Upper lobe of left lung (tissue), 6 donors: Measurements from ENCODE around the gene WSCD2. TPM values are rescaled to one million over a fixed set of nuclear protein-coding genes. Genes with fewer than 3 reads are reported as not detected.

Experiments used
- ATAC-seq, 2 donors: fragments of 200-7000 bp; cut with Tn5 transposase; one replicate each; pipeline ENCODE4 v1.9.1; 2022; ENCODE audit warnings: mild to moderate bottlenecking in 2 of 2, moderate library complexity in 2 of 2; ENCODE audit not compliant: low FRiP score in 2 of 2
- DNase-seq, 2 donors: peaks; one replicate each; pipeline ENCODE4 v3.0.0-alpha.2; 2019 to 2020
- H3K27ac ChIP-seq, 4 donors: fragments of 200-600 bp; sonication (generic); one replicate each; pipeline ENCODE4 v1.5.1; 2016 to 2019
- H3K27me3 ChIP-seq, 4 donors: fragments of 200-600 bp; sonication (generic); one replicate each; pipeline ENCODE4 v1.5.1; 2017 to 2019
- H3K36me3 ChIP-seq, 4 donors: fragments of 200-600 bp; sonication (generic); one replicate each; pipeline ENCODE4 v1.5.1; 2016 to 2019
- H3K4me1 ChIP-seq, 4 donors: fragments of 200-600 bp; sonication (generic); one replicate each; pipeline ENCODE4 v1.5.1; 2018 to 2019
- H3K4me3 ChIP-seq, 4 donors: fragments of 200-600 bp; sonication (generic); one replicate each; pipeline ENCODE4 v1.5.1; 2017 to 2019; ENCODE audit warnings: mild to moderate bottlenecking in 2 of 4, moderate library complexity in 1 of 4
- H3K9me3 ChIP-seq, 4 donors: fragments of 200-600 bp; sonication (generic); one replicate each; pipeline ENCODE4 v1.5.1; 2018 to 2019
- CTCF ChIP-seq, 6 experiments: fragments of 450-650 bp in 4 of 6; fragments of 200-600 bp in 2 of 6; sonication (generic) in 2 of 6; IDR thresholded peaks; one replicate each; pipeline ENCODE4 v1.5.1; 2016 to 2019; ENCODE audit warnings: antibody characterized with exemption in 6 of 6
- EP300 ChIP-seq, 4 donors: sonication (generic); formaldehyde crosslinking; IDR thresholded peaks; one replicate each; pipeline ENCODE4 v1.5.1; 2017; ENCODE audit warnings: antibody characterized with exemption in 4 of 4, control low read depth in 2 of 4
- POLR2A ChIP-seq, 4 donors: fragments of 450-650 bp; IDR thresholded peaks; one replicate each; pipeline ENCODE4 v1.5.1; 2016 to 2017; ENCODE audit warnings: antibody characterized with exemption in 4 of 4, mild to moderate bottlenecking in 2 of 4
- POLR2AphosphoS5 ChIP-seq, 2 donors: sonication (generic); formaldehyde crosslinking; IDR thresholded peaks; one replicate each; pipeline ENCODE4 v1.5.1; 2017; ENCODE audit warnings: antibody characterized with exemption in 2 of 2
- WGBS, 2 donors: methylation state at CpG; one replicate each; pipeline ENCODE4 v1.1.5; 2017 to 2018; 5-methylcytosine and 5-hydroxymethylcytosine counted together
- total RNA-seq, 6 donors: library from RNA; depleted of rRNA in 4 of 6; stranded (reverse); fragments of >200 nt in 4 of 6; gene quantifications; one replicate each; pipeline versions ENCODE4 v1.1.0 to v1.2.1, GENCODE V29; 2016 to 2021
- donor health status: DM: no; HTN: no; CAD: no; lungs with moderate emphysema.
- donor health status: DM: no; HTN: yes; CAD: no; lungs with severe emphysema.

WSCD2 gene
- total RNA-seq, 6 donors from 2014 or later = 0.17 to 1.0 (median 0.71) TPM

- TF ChIP-seq EP300 (IDR thresholded peaks at IDR 0.05) (no peak), CTCF (IDR thresholded peaks at IDR 0.05) (no peak), POLR2A (IDR thresholded peaks at IDR 0.05) (no peak), POLR2AphosphoS5 (IDR thresholded peaks at IDR 0.05) (no peak)
- ATAC-seq (no peak), DNase-seq (no peak)
- H3K4me3 ChIP-seq = no peak overlapping the region
- H3K36me3 ChIP-seq = no peaks in the 10 kb centered on the region
- no peaks in the 10 kb centered on the region for H3K9me3 ChIP-seq
- no peak overlapping the region for H3K27ac ChIP-seq
- H3K4me1 ChIP-seq = no peaks in the 10 kb centered on the region
- no peaks in the 10 kb centered on the region for H3K27me3 ChIP-seq
- 50 to 63% methylated on average over 4 of the region's 4 CpGs for WGBS, 2 donors
Observed at GRCh38 chr12:108162207-108162606, 33.1 kb downstream of the WSCD2 start.

- no peaks in the 10 kb centered on the region for H3K27me3 ChIP-seq
- H3K9me3 ChIP-seq = no peaks in the 10 kb centered on the region
- TF ChIP-seq POLR2AphosphoS5 (IDR thresholded peaks at IDR 0.05) (no peak), EP300 (IDR thresholded peaks at IDR 0.05) (no peak), POLR2A (IDR thresholded peaks at IDR 0.05) (no peak), CTCF (IDR thresholded peaks at IDR 0.05) (no peak)
- DNase-seq (no peak), ATAC-seq (no peak)
- no peaks in the 10 kb centered on the region for H3K4me1 ChIP-seq
- no peak overlapping the region for H3K4me3 ChIP-seq
- H3K36me3 ChIP-seq = no peaks in the 10 kb centered on the region
- H3K27ac ChIP-seq = no peak overlapping the region
- 60 to 63% methylated on average over 4 to 5 of the region's 5 CpGs for WGBS, 2 donors
Observed at GRCh38 chr12:108166505-108166904, 37.4 kb downstream of the WSCD2 start.

GRCh38 chr12:108167974-108168373, 38.9 kb downstream of the WSCD2 start:
- Histone ChIP-seq H3K27me3 (no peaks in the 10 kb centered on the region), H3K4me3 (no peak overlapping the region), H3K27ac (no peak overlapping the region), H3K9me3 (no peaks in the 10 kb centered on the region), H3K36me3 (no peaks in the 10 kb centered on the region), H3K4me1 (no peaks in the 10 kb centered on the region)
- DNase-seq = no peak
- TF ChIP-seq POLR2AphosphoS5 (IDR thresholded peaks at IDR 0.05) (no peak), EP300 (IDR thresholded peaks at IDR 0.05) (no peak), CTCF (IDR thresholded peaks at IDR 0.05) (no peak), POLR2A (IDR thresholded peaks at IDR 0.05) (no peak)
- WGBS, 2 donors = 68% methylated on average over 3 of the region's 3 CpGs
- ATAC-seq = no peak

GRCh38 chr12:108169708-108170107, 40.6 kb downstream of the WSCD2 start:
- no peaks in the 10 kb centered on the region for H3K27me3 ChIP-seq
- no peaks in the 10 kb centered on the region for H3K4me1 ChIP-seq
- DNase-seq = no peak
- H3K4me3 ChIP-seq = no peak overlapping the region
- TF ChIP-seq CTCF (IDR thresholded peaks at IDR 0.05) = no peak
- no peak for TF ChIP-seq EP300 (IDR thresholded peaks at IDR 0.05)
- no peak for TF ChIP-seq POLR2A (IDR thresholded peaks at IDR 0.05)
- no peak for TF ChIP-seq POLR2AphosphoS5 (IDR thresholded peaks at IDR 0.05)
- no peak overlapping the region for H3K27ac ChIP-seq
- no peaks in the 10 kb centered on the region for H3K9me3 ChIP-seq
- H3K36me3 ChIP-seq = no peaks in the 10 kb centered on the region
- WGBS, 2 donors = 56 to 57% methylated on average over 2 of the region's 2 CpGs
- ATAC-seq = no peak

- H3K27me3 ChIP-seq = no peaks in the 10 kb centered on the region
- DNase-seq = no peak
Observed at GRCh38 chr12:108170164-108170563, 41.1 kb downstream of the WSCD2 start.

More at GRCh38 chr12:108170164-108170563, 41.1 kb downstream of the WSCD2 start:
- ATAC-seq = no peak
- Histone ChIP-seq H3K9me3 (no peaks in the 10 kb centered on the region), H3K4me3 (no peak overlapping the region), H3K27ac (no peak overlapping the region), H3K36me3 (no peaks in the 10 kb centered on the region), H3K4me1 (no peaks in the 10 kb centered on the region)
- 74 to 80% methylated on average over 2 of the region's 2 CpGs for WGBS, 2 donors
- TF ChIP-seq CTCF (IDR thresholded peaks at IDR 0.05) = no peak
- TF ChIP-seq POLR2A (IDR thresholded peaks at IDR 0.05) = no peak
- TF ChIP-seq EP300 (IDR thresholded peaks at IDR 0.05) = no peak
- TF ChIP-seq POLR2AphosphoS5 (IDR thresholded peaks at IDR 0.05) = no peak
